Measurements from ENCODE around the gene IMP3.
"Not testable (repeated sequence)": the region's sequence is repeated elsewhere in the genome, so short reads cannot be mapped to it uniquely, and the experiment has no call there.

Gene IMP3

GRCh38 chr15:75633922-75634321 is 6.1 kb downstream of the IMP3 start:
- not testable (repeated sequence) for H3K4me3 ChIP-seq (ENCODE audit: insufficient read depth in 1 of 2, low read depth in 1 of 2, low read length in 2 of 2); H3K27me3 ChIP-seq (ENCODE audit: control insufficient read depth in 1 of 2, insufficient read depth in 1 of 2, low read length in 2 of 2); H2BK15ac ChIP-seq (ENCODE audit: low read depth, poor library complexity, severe bottlenecking); H3K27ac ChIP-seq (ENCODE audit: low read length, poor library complexity, severe bottlenecking); H2BK120ac ChIP-seq (ENCODE audit: low read depth, low read length); H2BK12ac ChIP-seq (ENCODE audit: low read length in 2 of 2); H3K23ac ChIP-seq (ENCODE audit: low read length in 2 of 2); H2BK5ac ChIP-seq (ENCODE audit: low read depth, low read length, poor library complexity, severe bottlenecking); DNase-seq; H3K9ac ChIP-seq (ENCODE audit: low read length); H2AK5ac ChIP-seq (ENCODE audit: low read length, severe bottlenecking); H4K8ac ChIP-seq (ENCODE audit: low read length); H3K14ac ChIP-seq (ENCODE audit: low read length in 2 of 2); H3K4me2 ChIP-seq (ENCODE audit: low read length, poor library complexity, severe bottlenecking); H3K9me3 ChIP-seq (ENCODE audit: control insufficient read depth, low read length); H3K36me3 ChIP-seq (ENCODE audit: control insufficient read depth in 1 of 2, insufficient read depth in 2 of 2, low read depth in 1 of 2, low read length in 2 of 2); H2AFZ ChIP-seq (ENCODE audit: low read depth, low read length); H3K79me1 ChIP-seq (replicated peaks; ENCODE audit: low read length, poor library complexity, severe bottlenecking); H3K18ac ChIP-seq (ENCODE audit: low read depth in 1 of 2, low read length in 2 of 2); H3K4ac ChIP-seq (ENCODE audit: low read depth in 1 of 2, low read length in 2 of 2); H4K91ac ChIP-seq (ENCODE audit: low read length)
- 93% methylated on average over 7 of the region's 7 CpGs for WGBS
- peaks cover 15% of the 10 kb centered on the region for H3K4me1 ChIP-seq (ENCODE audit: control insufficient read depth, insufficient read depth, low read depth, low read length)

DNA sequence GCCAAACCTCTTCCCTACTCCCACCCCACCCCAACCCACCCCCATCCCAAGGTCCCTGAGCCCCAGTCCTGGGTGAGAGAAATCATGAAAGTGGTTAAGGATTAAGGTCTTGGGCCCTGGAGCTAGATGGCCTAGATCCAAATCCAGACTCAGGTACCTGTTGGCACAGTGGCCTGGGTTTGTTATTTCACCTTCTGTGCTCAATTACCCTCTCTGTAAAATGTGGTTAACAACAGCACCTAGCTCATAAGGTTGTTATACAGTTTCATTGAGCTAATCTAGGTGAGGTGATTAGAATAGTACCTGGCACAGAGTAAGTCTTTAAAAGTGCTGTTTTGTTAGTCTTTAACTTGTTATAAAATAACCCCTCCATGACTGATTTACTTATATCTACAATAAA is 8.1 kb downstream of the IMP3 start:
- no peak for DNase-seq
- H3K27ac ChIP-seq (ENCODE audit: low read length, poor library complexity, severe bottlenecking): no peak overlapping the region
- H3K18ac ChIP-seq (ENCODE audit: low read depth in 1 of 2, low read length in 2 of 2): no peak overlapping the region
- H2AK5ac ChIP-seq (ENCODE audit: low read length, severe bottlenecking): no peak overlapping the region
- H2BK12ac ChIP-seq (ENCODE audit: low read length in 2 of 2): no peak overlapping the region
- no peak overlapping the region for H3K9ac ChIP-seq (ENCODE audit: low read length)
- no peak overlapping the region for H2AFZ ChIP-seq (ENCODE audit: low read depth, low read length)
- H3K79me1 ChIP-seq (replicated peaks; ENCODE audit: low read length, poor library complexity, severe bottlenecking): peaks cover 6% of the 10 kb centered on the region
- H2BK120ac ChIP-seq (ENCODE audit: low read depth, low read length): no peak overlapping the region
- H3K4me3 ChIP-seq (ENCODE audit: insufficient read depth in 1 of 2, low read depth in 1 of 2, low read length in 2 of 2): no peak overlapping the region
- peaks cover 4% of the 10 kb centered on the region for H3K4me1 ChIP-seq (ENCODE audit: control insufficient read depth, insufficient read depth, low read depth, low read length)
- no peak overlapping the region for H2BK5ac ChIP-seq (ENCODE audit: low read depth, low read length, poor library complexity, severe bottlenecking)
- no peak overlapping the region for H3K14ac ChIP-seq (ENCODE audit: low read length in 2 of 2)
- no peak overlapping the region for H4K91ac ChIP-seq (ENCODE audit: low read length)
- no peak overlapping the region for H3K4me2 ChIP-seq (ENCODE audit: low read length, poor library complexity, severe bottlenecking)
- H3K9me3 ChIP-seq (ENCODE audit: control insufficient read depth, low read length): no peaks in the 10 kb centered on the region
- H3K36me3 ChIP-seq (ENCODE audit: control insufficient read depth in 1 of 2, insufficient read depth in 2 of 2, low read depth in 1 of 2, low read length in 2 of 2): peaks cover under 1 to 1% of the 10 kb centered on the region in 2 experiments
- H4K8ac ChIP-seq (ENCODE audit: low read length): no peak overlapping the region
- H3K27me3 ChIP-seq (ENCODE audit: control insufficient read depth in 1 of 2, insufficient read depth in 1 of 2, low read length in 2 of 2): no peaks in the 10 kb centered on the region
- H2BK15ac ChIP-seq (ENCODE audit: low read depth, poor library complexity, severe bottlenecking): no peak overlapping the region
- H3K23ac ChIP-seq (ENCODE audit: low read length in 2 of 2): no peak overlapping the region
- H3K4ac ChIP-seq (ENCODE audit: low read depth in 1 of 2, low read length in 2 of 2): no peak overlapping the region

DNA sequence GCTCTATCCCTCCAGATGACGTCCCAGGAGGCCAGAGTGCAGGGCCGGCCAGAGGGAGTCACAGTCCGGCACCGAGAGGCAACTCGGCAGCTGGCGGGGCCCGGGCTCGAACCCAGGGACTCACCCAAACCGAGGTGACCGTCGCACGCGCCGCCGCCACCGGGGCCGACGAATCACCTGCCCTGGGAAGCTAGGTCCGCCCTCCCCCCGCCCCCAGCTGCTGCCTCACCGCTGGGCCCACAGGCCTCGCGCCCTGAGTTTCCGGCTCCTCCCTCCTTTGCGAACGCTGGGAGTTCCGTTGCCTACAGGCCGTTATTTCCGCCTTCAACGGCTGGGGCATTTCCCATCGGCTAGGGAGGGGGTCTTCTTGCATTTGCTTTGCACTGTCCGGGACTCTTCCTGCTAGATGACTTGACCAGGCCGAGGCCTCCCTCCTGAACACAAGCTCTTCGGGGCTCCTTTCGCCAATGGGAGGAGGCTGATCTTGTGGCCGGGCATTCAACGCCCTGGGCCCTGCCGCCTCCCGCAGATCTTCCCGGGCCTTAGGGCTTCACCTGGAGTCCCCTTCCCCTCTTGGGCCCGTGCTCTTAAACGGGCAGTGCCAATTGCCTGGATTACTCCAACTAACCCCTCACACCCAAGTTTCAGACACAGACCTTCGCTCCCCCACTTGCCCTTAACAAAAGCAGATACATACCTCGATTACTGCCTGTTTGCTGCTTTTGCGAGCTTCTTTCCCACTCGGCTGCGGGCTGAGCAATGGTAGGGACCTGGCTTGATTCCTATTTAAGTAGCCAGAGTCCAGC is 14.3 kb downstream of the IMP3 start, which contains the start of gene SNUPN:
TSS of gene SNUPN (minus strand) at position 184 of the 806 bp plus-strand sequence. CDS start 4,674 bp downstream, outside the sequence.
- DNase-seq: peak; percentile 93
- Histone ChIP-seq H3K23ac (ENCODE audit: low read length in 2 of 2) (peak within 1 kb of the TSS in 1 of 2 experiments; percentile 14), H3K4me3 (ENCODE audit: insufficient read depth in 1 of 2, low read depth in 1 of 2, low read length in 2 of 2) (peak within 1 kb of the TSS; percentile 79 to 94), H3K9me3 (ENCODE audit: control insufficient read depth, low read length) (no peaks in the 10 kb centered on the region), H3K36me3 (ENCODE audit: control insufficient read depth in 1 of 2, insufficient read depth in 2 of 2, low read depth in 1 of 2, low read length in 2 of 2) (peaks cover 0 to 8% of the 10 kb centered on the region in 2 experiments), H3K4me1 (ENCODE audit: control insufficient read depth, insufficient read depth, low read depth, low read length) (peaks cover 6% of the 10 kb centered on the region), H3K4me2 (ENCODE audit: low read length, poor library complexity, severe bottlenecking) (peak within 1 kb of the TSS; percentile 62), H2BK5ac (ENCODE audit: low read depth, low read length, poor library complexity, severe bottlenecking) (peak within 1 kb of the TSS; percentile 75), H3K27ac (ENCODE audit: low read length, poor library complexity, severe bottlenecking) (peak within 1 kb of the TSS; percentile 99), H3K4ac (ENCODE audit: low read depth in 1 of 2, low read length in 2 of 2) (peak within 1 kb of the TSS; percentile 84 to 100), H2BK120ac (ENCODE audit: low read depth, low read length) (peak within 1 kb of the TSS; percentile 100), H3K79me1 (replicated peaks; ENCODE audit: low read length, poor library complexity, severe bottlenecking) (peaks cover 4% of the 10 kb centered on the region), H2AFZ (ENCODE audit: low read depth, low read length) (peak within 1 kb of the TSS; percentile 46), H2BK12ac (ENCODE audit: low read length in 2 of 2) (peak within 1 kb of the TSS; percentile 2 to 98), H3K27me3 (ENCODE audit: control insufficient read depth in 1 of 2, insufficient read depth in 1 of 2, low read length in 2 of 2) (no peaks in the 10 kb centered on the region), H3K9ac (ENCODE audit: low read length) (peak within 1 kb of the TSS; percentile 99), H4K91ac (ENCODE audit: low read length) (peak within 1 kb of the TSS; percentile 100), H2BK15ac (ENCODE audit: low read depth, poor library complexity, severe bottlenecking) (peak within 1 kb of the TSS; percentile 90), H2AK5ac (ENCODE audit: low read length, severe bottlenecking) (peak within 1 kb of the TSS; percentile 81), H4K8ac (ENCODE audit: low read length) (peak within 1 kb of the TSS; percentile 100), H3K14ac (ENCODE audit: low read length in 2 of 2) (peak within 1 kb of the TSS; percentile 39 to 62), H3K18ac (ENCODE audit: low read depth in 1 of 2, low read length in 2 of 2) (peak within 1 kb of the TSS; percentile 77 to 99)
- 3% methylated on average over 46 of the region's 47 CpGs for WGBS

DNA sequence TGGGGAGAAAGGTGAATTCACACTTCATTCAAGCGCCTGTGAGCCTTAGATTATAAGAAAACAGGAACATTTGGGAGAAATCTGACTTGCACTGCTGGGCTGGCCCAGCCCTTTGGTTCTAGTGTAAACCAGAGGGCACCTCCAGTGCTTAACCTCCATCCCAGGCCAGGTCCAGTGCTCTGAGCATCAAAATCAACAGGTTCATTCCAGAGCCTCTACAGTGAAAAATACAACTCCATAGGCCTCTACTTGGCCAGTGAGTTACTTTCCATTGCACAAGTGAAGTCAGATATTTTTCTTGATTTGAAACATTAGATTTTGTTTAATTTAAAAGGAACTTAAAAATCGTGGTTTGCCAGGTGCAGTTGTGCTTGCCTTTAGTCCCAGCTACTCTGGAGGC is 17.5 kb downstream of the IMP3 start:
- Histone ChIP-seq H4K91ac (ENCODE audit: low read length) (no peak overlapping the region), H3K9ac (ENCODE audit: low read length) (peak overlapping the region; percentile 7), H3K18ac (ENCODE audit: low read depth in 1 of 2, low read length in 2 of 2) (no peak overlapping the region), H3K27me3 (ENCODE audit: control insufficient read depth in 1 of 2, insufficient read depth in 1 of 2, low read length in 2 of 2) (no peaks in the 10 kb centered on the region), H3K36me3 (ENCODE audit: control insufficient read depth in 1 of 2, insufficient read depth in 2 of 2, low read depth in 1 of 2, low read length in 2 of 2) (peaks cover 8 to 28% of the 10 kb centered on the region in 2 experiments), H3K4ac (ENCODE audit: low read depth in 1 of 2, low read length in 2 of 2) (no peak overlapping the region), H3K79me1 (replicated peaks; ENCODE audit: low read length, poor library complexity, severe bottlenecking) (peaks cover 16% of the 10 kb centered on the region), H2AK5ac (ENCODE audit: low read length, severe bottlenecking) (peak overlapping the region; percentile 82), H2BK12ac (ENCODE audit: low read length in 2 of 2) (no peak overlapping the region), H2BK15ac (ENCODE audit: low read depth, poor library complexity, severe bottlenecking) (no peak overlapping the region), H4K8ac (ENCODE audit: low read length) (no peak overlapping the region), H2BK120ac (ENCODE audit: low read depth, low read length) (no peak overlapping the region), H3K4me2 (ENCODE audit: low read length, poor library complexity, severe bottlenecking) (no peak overlapping the region), H3K23ac (ENCODE audit: low read length in 2 of 2) (no peak overlapping the region), H3K14ac (ENCODE audit: low read length in 2 of 2) (no peak overlapping the region), H3K4me3 (ENCODE audit: insufficient read depth in 1 of 2, low read depth in 1 of 2, low read length in 2 of 2) (no peak overlapping the region), H3K4me1 (ENCODE audit: control insufficient read depth, insufficient read depth, low read depth, low read length) (peaks cover 7% of the 10 kb centered on the region), H2AFZ (ENCODE audit: low read depth, low read length) (no peak overlapping the region), H2BK5ac (ENCODE audit: low read depth, low read length, poor library complexity, severe bottlenecking) (no peak overlapping the region), H3K27ac (ENCODE audit: low read length, poor library complexity, severe bottlenecking) (no peak overlapping the region), H3K9me3 (ENCODE audit: control insufficient read depth, low read length) (no peaks in the 10 kb centered on the region)
- 88% methylated on average over 2 of the region's 2 CpGs for WGBS
- no peak for DNase-seq
